ENCODE measurements around the gene ATXN3.

The ATXN3 gene

GRCh38 chr14:92106143-92106926 lies at the start of gene ATXN3:
ATXN3 (minus strand) TSS chr14:92106582; CDS start chr14:92106552, 30 bp downstream.
- peak; percentile 94 to 95 for DNase-seq (ENCODE audit: low read depth in 2 of 2)

DNA sequence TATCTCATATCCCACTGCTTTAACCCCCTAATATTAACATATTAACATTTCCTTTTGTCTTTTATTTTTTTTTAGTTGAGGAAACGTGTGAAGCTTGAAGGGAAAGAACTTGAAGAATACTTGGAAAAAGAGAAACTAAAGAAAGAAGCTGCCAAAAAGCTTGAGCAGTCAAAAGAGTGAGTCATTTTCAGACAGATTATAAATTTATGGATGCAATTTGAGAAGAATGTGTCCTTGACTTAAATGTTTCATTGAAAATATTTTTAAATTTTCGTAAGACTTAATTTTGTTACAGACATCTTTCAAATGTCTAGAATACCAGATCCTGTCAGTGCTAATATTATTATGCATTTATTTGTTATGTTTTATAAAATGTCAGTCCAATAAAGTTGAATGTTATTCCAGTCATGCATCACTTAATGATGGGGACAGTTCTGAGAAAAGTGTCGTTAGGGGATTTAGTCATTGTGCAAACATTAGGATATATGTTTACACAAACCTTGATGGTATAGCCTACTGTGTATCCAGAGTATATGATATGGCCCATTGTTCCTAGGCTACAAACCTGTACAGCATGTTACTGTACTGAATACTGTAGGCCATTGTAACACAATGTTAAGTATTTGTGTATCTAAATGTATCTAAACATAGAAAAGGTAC lies 48.0 kb upstream of the ATXN3 start:
- no peak for DNase-seq (ENCODE audit: low read depth in 2 of 2)

DNA sequence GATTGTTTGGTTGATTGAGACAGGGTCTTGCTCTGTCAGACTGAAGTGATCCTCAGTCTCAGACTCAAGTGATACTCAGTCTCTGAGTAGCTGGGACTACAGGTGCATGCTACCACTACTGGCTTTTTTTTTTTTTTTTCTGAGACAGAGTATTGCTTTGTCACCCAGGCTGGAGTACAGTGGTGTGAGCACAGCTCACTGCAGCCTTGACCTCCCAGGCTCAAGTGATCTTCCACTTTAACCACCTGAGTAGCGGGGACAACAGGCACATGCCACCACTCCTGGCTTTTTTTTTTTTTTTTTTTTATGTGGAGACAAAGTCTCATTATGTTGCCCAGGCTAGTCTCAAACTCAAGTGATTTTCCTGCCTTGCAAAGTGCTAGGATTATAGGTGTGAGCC lies 47.2 kb upstream of the ATXN3 start:
- DNase-seq (ENCODE audit: low read depth in 2 of 2): no peak

DNA sequence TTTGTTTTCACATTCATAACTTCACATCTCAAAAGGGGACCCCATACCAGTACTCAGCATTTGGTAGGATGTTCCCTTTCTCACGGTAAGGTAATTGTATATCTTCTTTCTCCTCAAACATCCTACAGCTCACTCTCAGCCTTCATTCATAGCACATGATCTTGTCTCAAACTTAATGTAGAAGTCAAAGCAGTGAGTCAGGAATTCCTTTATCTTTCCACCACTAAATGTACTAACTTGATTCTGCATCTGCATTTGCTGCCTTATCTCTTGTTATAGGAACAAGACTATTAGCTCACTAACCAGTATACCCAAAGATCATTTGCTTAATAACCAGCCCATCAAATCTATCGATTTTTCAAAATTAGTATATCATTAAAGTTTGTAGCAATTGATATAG lies 38.3 kb upstream of the ATXN3 start:
- no peak for DNase-seq (ENCODE audit: low read depth in 2 of 2)

- DNase-seq (ENCODE audit: low read depth in 2 of 2): no peak
Observed at GRCh38 chr14:92143962-92144361, 37.6 kb upstream of the ATXN3 start.

DNA sequence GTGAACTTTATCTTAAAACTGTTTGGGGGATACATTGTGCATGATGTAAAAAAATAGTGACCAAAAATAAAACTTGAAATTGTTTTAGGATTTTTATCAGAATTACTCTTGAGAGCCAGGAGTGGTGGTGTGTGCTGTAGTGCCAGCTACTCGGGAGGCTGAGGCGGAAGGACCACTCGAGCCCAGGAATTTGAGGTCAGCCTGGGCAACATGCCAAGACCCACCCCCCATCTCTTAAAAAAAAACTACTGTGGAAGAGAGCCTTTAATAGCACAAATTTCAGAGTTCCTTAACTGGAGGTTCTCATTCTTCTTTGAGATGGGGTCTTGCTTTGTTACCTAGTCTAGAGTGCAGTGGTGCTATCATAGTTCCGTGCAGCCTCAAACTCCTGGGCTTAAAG lies 36.9 kb upstream of the ATXN3 start:
- no peak for DNase-seq (ENCODE audit: low read depth in 2 of 2)

DNA sequence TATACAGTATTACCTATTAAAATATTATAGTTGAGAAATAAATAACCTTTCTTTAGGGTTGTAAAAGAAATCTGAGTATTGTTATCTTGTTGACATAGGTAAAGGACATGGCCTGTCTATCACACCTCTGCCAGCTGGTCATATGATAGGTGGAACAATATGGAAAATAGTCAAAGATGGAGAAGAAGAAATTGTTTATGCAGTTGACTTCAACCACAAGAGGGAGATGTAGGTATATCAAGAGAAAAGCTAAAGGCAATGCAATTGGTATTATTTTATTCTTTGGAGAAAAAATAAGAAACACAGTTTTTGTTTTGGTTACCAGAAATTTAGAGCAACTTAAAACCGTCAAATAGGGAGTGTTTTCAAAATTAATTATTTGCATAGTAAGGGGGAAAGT lies 28.9 kb upstream of the ATXN3 start:
- no peak for DNase-seq (ENCODE audit: low read depth in 2 of 2)

DNA sequence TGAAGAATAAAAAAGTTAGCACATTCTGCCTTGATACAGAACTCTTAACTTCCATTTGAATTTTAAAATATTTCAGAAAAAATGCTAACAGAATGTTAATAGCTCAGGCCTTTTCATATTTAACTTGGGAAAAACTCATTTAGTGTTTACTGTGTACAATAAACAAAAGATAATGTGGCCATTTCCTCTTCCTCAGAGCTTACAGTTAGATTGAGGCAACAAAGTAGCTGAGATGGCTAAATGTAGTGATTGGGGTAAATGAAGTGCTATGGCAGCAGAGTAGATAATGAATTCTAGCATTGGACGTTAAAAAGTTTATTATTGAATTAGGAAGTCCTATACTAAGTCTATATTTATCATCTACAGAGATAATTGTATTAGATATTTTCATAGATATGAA lies 28.1 kb upstream of the ATXN3 start:
- no peak for DNase-seq (ENCODE audit: low read depth in 2 of 2)

- DNase-seq (ENCODE audit: low read depth in 2 of 2): no peak
Observed at GRCh38 chr14:92122761-92123160, 16.4 kb upstream of the ATXN3 start.

- no peak for DNase-seq (ENCODE audit: low read depth in 2 of 2)
Observed at GRCh38 chr14:92122351-92122677, 15.9 kb upstream of the ATXN3 start.

GRCh38 chr14:92121670-92122350 lies 15.4 kb upstream of the ATXN3 start, which contains the start of the genes CPSF2 and NDUFB1:
CPSF2 (plus strand) TSS chr14:92121969; CDS start chr14:92130985, 9,016 bp downstream.
NDUFB1 (minus strand) TSS chr14:92121706; CDS start chr14:92117637, 4,069 bp downstream.
- DNase-seq (ENCODE audit: low read depth in 2 of 2): peak; percentile 82 to 83

DNA sequence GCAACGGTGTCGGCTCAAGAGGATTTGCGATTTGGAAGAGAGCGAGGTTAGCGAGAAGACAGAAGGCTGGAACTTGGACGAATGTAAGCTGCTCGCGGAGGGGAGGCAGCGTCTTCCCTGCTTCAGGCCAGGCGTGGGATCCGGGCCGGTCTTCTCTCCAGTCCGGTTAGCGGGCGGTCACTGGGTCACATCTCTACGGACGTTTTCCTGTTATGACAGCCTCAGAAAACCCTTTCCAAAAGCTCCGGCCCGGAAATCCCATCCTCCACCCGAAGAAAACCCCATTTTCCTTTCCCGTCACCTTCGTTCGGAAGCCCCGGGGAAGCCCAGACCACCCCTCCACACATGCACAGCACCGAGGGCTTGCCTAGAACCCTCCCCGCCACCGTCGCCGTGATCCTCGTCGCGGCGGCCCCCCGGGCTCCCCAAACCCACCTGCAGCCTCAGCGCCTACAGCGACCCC lies 14.9 kb upstream of the ATXN3 start:
- DNase-seq (ENCODE audit: low read depth in 2 of 2): no peak

DNA sequence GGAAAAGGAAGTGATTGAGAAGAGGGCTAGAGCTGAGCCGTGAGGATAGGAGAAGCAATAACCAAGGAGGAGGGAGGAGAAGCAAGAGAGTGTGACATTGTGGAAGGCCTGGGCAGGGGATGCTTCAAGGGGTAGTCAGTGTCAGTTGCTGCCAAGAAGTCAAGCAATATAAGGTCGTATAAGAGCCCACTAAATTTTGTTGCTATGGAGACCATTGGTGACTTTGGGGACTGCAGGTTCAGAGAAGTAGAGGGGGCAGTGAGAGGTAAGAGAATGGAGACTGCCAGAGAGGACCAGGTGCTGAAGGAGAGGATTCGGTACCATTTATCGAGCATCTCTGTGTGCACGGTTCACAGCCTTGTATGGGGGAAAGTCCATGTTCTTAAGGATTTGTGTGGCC lies 3.1 kb upstream of the ATXN3 start:
- no peak for DNase-seq (ENCODE audit: low read depth in 2 of 2)

DNA sequence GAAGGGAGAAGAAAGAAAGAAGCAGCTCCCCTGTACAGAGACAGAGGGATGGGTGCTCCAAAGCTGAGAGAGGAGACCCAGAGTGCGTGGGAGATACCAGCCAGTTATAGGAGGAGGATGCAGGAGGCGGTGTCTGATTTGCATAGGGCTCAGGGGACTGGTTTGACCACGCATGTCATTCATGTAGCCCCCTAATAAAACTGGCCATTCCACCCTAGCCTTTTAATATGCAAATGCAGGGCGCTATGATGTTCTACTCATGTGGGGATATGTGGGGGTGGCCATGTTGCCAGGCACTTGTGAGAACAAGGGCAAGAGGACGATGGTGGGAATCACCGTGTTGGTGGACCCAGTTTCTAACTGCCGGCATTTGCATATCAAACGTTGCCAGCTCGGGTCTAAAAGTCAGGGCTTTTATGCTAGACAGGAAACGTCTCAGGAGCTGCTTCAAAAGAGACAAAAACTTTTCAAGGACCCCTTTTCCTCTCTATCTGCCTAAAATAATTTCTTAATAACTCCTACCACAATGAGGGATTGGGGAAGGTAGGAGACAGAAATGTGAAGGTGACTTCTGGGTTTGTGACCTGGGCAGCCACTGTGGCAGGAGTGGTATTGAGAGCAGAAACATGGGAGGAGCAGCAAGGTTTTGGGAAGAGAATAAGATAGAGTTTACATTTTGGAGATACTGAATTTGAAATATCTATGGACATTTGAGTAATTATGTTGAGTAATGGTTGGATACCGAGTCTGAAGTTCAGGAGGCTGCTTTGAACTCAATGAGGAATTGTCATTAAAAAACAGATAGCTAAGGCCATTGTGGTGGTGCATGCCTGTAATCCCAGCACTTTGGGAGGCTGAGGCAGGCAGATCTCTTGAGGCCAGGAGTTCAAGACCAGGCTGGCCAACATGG lies 2.2 kb upstream of the ATXN3 start:
- no peak for DNase-seq (ENCODE audit: low read depth in 2 of 2)

- DNase-seq (ENCODE audit: low read depth in 2 of 2): no peak
Observed at GRCh38 chr14:92105893-92106142, 564 bp downstream of the ATXN3 start.

DNA sequence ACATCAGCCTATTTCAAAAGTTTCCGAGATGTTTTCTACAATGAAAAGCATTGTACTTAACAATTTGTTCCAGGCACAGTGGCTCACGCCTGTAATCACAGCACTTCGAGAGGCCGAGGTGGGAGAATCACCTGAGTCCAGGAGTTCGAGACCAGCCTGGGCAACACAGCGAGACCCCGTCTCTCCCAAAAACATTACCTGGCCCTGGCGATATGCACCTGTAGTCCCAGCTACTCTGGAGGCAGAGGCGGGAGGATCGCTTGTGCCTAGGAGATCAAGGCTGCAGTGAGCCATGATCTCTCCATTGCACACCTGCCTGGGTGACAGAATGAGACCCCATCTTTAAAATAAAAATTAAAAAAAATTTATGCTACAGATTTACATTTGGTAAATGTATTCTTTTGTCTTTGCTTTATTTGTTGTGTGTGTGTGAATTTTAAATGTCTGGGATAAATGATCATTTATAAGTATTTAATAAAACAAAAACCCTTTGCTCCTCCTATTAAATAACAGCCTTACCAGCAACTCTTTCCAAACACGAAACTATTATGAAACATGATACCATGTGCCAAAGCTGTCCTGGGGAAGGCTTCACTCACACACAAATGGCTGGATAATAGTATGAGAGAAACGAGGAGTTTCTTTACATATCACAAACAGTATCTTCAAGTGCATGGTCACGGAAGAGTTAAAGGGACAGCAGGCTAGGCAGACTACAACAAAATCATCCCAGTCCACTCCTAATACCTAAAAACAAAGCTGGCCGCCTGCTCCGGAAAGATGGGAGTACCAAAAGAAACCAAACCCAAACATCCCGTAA lies 1.1 kb downstream of the ATXN3 start:
- DNase-seq (ENCODE audit: low read depth in 2 of 2): no peak

DNA sequence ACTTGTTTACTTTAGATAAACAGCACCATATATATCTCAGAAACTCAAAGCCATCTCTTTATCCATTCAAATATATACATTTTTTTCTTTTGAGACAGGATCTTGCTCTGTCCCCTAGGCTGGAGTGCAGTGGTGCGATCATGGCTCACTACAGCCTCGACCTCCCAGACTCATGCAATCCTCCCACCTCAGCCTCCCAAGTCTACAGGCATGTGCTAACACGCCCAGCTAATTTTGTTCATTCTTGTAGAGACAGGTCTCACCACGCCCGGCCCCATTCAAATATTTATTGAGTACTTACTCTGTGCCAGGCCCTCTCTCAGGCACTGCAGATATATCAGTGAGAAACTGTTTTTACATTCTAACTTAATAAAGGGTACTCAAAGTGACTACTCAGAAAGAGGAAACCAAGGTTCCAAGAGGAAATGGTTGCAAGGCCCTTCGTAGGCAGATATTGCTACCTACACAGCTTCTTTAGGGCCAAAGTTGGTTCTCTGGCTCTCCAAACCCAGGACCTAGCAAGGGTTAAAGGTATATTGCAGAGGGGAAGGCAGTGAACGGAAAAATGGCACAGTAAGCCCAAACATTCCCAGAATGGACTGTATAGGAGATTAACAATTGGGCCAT lies 2.9 kb downstream of the ATXN3 start:
- DNase-seq (ENCODE audit: low read depth in 2 of 2): no peak

GRCh38 chr14:92099802-92100201 lies 6.6 kb downstream of the ATXN3 start:
- no peak for DNase-seq (ENCODE audit: low read depth in 2 of 2)

- DNase-seq (ENCODE audit: low read depth in 2 of 2): no peak
Observed at GRCh38 chr14:92093320-92093719, 13.1 kb downstream of the ATXN3 start.

- no peak for DNase-seq (ENCODE audit: low read depth in 2 of 2)
Observed at GRCh38 chr14:92088494-92088893, 17.9 kb downstream of the ATXN3 start.

DNA sequence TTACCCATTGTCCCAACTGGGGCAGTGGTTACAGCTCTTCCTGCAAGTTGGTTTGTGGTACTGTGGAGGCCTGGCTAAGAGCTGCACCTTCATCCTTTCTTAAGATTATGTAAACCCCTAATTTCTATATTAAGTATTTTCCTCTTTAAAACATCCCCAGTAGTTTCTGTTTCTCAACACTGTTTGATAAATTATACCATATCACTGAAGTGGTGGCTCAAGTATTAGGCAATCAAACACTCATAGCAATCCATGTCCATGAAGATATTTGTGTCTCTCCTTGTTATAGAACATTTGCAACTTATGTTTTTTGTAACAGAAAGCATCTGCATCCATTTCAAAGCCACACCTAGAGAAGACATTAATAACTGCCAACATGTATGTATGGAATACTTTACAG lies 31.8 kb downstream of the ATXN3 start:
- no peak for DNase-seq (ENCODE audit: low read depth in 2 of 2)

Data from stimulated activated CD4-positive, alpha-beta T cell treated with anti-CD3 and anti-CD28 coated beads, Interleukin-4, amount 100 ng/mL, for 48 hours (primary cell).